Measurements from ENCODE around the gene CBX4. TPM values are rescaled to one million over a fixed set of nuclear protein-coding genes. Genes with fewer than 3 reads are reported as not detected.

Gene CBX4
- total and polyA plus RNA-seq, 2 of the 13 experiments (the other 11 are each of a cell fraction or from before 2014, with no cell fraction given) = 25.8 to 50.8 TPM

- TF ChIP-seq ZBTB10 (CRISPR knock-in tag; IDR thresholded peaks at IDR 0.05; ENCODE audit: borderline replicate concordance) (0 out of 2 replicates have a peak, but pooled peaks have one; percentile 24), HNRNPL (IDR thresholded peaks at IDR 0.05; ENCODE audit: low read depth, low read length) (peak; percentile 96), ATRX (CRISPR knock-in tag; IDR thresholded peaks at IDR 0.05; ENCODE audit: borderline replicate concordance) (no peak), SYNCRIP (IDR thresholded peaks at IDR 0.05; ENCODE audit: insufficient read depth, low read depth, low read length) (no peak), ZNF33B (CRISPR knock-in tag; IDR thresholded peaks at IDR 0.05) (no peak), ZFP1 (CRISPR knock-in tag; IDR thresholded peaks at IDR 0.05) (no peak), HNRNPLL (IDR thresholded peaks at IDR 0.05; ENCODE audit: low read depth, low read length, poor library complexity, severe bottlenecking) (peak; percentile 26), MTA1 (CRISPR knock-in tag; IDR thresholded peaks at IDR 0.05; ENCODE audit: borderline replicate concordance) (peak; percentile 65; the same call in 1 of the 2 replicates), SALL1 (CRISPR knock-in tag; IDR thresholded peaks at IDR 0.05) (peak; percentile 30; the same call in 1 of the 2 replicates), ZNF687 (CRISPR knock-in tag; IDR thresholded peaks at IDR 0.05) (peak; percentile 58), ZNF768 (CRISPR knock-in tag; IDR thresholded peaks at IDR 0.05) (peak; percentile 34; the same call in 1 of the 2 replicates), RBM22 (optimal IDR thresholded peaks at IDR 0.05; ENCODE audit: low read length) (peak; percentile 32), MBD4 (IDR thresholded peaks at IDR 0.05; ENCODE audit: borderline replicate concordance, low read length) (no peak), PAF1 (CRISPR knock-in tag; IDR thresholded peaks at IDR 0.05) (peak; percentile 72), NFKB2 (CRISPR knock-in tag; IDR thresholded peaks at IDR 0.05; ENCODE audit: borderline replicate concordance) (0 out of 2 replicates have a peak, but pooled peaks have one; percentile 38), ZNF776 (CRISPR knock-in tag; IDR thresholded peaks at IDR 0.05) (0 out of 2 replicates have a peak, but pooled peaks have one; percentile 46)
- TF ChIP-seq, protein P1, sequence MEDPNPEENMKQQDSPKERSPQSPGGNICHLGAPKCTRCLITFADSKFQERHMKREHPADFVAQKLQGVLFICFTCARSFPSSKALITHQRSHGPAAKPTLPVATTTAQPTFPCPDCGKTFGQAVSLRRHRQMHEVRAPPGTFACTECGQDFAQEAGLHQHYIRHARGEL (CRISPR knock-in tag; IDR thresholded peaks at IDR 0.05) = peak; percentile 21; the same call in 1 of the 2 replicates
Measured at GRCh38 chr17:79834565-79835469, 4.4 kb downstream of the CBX4 start (continued).
